Measurements from ENCODE around the gene WWOX.

Gene WWOX

DNA sequence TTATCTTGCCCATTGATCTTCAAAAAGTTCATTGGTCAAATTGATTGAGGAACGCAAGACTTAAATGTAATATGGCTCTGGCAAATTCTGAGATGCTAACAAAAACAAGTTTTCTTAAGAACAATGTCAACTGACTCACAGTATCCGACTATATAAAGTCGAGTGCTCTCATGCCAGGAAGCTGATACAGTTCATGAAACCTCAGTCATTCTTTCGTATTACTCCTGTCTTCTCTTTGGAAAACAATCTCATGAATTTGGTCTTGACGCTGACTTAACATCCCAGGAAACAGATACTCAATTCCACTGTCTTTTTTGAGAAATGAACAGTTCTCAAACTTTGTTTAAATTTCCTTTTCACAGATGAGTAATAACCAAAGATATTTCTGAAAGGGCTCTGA, 796.2 kb downstream of the WWOX start:
- DNase-seq = no peak

DNA sequence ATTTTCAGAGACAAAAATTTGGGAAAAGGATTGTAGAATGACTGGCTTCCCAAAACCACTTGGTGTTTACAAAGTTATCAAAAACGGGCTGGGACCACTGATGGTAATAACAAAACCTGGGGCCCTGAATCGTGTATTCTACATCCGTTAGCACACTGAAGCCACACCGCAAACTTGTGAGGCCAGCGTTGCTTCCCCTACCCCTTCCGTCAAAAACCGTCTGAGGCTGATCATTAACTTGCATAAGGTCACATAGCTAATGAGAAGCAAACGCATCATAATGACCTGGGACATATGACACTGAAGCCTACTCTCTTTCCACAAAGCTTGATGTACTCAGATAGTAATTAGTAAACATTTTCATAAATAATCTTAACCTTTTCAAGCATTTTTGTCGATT, 796.8 kb downstream of the WWOX start:
- no peak for DNase-seq

DNA sequence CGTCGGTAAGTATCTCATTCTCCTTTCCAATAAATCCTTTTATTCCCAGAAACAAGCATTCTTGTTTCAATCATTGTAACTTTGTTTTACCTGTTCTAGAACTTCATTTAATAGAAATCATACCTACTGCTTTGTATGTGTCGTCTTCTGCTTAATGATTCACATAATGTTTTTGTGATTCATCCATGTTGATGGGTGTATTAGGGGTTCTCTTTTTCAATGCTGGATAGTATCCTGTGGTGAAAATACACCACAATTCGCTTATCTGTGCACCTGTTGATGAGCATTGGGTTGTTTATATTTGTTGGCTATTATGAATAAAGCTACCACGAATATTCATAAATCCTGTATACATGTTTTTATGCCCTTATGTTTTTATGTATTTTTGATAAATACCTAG, 797.8 kb downstream of the WWOX start:
- DNase-seq = no peak

DNA sequence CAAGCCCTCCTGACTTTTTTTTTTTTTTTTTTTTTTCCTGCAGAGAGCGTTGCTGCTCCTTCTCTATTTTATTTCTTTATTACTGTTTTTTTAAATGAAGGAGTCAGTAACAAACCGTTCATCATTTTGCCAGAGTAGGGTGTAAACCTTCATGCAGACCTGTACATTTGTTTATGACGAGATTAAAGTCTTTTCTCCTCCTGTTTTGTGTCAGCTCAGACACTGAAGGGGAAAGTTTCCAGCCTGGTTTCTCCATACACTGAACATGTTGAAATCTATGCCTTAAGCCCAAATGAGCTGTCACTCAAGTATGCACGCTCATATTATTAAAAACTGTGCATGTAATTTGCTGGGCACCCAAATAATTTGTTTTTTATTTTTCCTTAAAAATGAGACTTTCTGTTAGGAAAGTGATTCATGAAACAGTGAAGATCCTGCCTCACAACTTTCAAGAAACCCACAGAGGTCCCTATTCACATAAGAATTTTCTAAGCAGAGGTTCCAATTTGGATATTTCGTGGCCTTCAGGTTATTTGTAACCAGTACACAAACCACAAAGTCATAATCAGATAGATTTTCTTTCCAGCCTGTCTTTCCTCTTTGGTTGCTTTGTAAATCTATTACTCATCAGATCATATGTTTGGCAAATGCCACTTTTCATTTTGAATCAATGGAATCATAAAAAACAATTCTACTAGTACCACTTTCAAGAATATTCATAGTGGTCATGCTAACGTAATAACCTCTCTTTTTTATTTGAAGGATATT, 800.8 kb downstream of the WWOX start:
- no peak for DNase-seq

DNA sequence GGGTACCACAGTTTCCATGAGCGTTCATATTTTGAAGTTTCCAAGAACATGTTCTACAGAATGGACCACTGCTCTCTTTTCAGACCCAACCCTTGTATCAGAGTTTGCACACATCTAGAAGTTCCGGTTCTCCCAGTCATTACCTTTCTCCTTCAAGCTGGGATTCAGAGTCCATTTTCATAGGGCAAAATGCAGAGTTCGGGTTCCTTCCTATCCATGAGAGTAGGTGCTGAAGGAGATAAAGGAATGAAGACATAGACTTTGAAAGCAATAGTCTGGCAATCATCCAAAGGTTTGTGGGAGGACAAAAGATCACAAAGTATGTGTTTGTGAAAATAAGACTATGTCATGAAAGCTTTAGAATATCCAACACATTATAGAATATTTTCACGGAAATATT, 801.5 kb downstream of the WWOX start:
- DNase-seq = no peak

DNA sequence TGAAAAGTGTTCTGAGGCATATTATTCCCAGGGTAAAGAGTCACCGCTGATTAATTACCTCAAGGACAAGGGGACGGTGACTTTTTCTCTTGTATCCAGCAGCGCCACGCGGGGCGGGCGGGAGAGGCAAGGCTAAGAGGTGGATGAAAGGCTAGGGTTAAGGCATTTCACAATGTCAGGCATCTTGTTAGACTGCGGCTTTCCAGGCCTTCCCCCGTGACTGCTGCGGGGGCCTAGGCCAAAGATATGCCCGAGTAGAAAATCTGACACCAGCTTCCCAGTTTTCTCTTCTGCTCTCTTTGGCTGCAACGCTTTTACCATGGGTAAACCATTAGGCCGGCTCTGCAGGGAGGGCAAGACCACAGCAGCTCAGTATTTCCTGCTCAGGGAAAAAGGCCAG, 802.9 kb downstream of the WWOX start:
- DNase-seq = no peak

DNA sequence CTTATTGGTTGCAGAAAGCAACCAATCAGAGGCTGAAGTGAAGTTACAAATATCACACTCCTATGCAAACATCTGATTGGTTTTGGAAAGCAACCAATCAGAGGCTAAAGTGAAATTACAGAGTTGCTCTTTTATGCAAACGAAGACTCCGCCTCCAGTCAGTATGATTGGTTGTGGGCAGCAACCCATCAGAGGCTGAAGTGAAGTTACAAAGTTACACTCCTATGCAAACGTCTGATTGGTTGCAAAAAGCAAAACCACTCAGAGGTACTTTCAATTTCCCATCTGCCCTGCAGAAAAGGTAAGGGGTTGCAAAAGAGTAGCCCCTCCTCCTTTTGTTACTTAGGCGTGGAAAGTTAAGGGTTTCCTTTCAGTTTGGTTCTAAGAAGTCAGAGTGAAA, 803.8 kb downstream of the WWOX start:
- no peak for DNase-seq

DNA sequence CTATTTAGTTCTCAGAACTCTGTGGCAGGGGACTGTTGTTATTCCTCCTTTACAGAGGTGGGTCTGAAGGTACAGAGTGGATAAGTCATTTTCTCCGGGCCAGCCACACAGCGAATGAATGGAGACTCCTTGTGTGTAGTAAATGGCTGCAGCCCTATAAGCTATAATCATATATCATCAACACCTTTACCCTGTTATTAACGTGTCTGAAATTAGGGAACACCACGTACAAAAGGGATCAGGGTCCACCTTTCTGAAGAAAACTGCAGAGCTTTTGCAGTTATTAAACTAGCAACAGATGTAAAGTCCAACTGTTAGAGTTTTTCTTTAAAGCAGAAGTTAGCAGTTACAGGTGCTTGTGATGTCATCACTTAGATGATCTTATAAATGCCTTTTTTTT, 804.4 kb downstream of the WWOX start:
- no peak for DNase-seq

DNA sequence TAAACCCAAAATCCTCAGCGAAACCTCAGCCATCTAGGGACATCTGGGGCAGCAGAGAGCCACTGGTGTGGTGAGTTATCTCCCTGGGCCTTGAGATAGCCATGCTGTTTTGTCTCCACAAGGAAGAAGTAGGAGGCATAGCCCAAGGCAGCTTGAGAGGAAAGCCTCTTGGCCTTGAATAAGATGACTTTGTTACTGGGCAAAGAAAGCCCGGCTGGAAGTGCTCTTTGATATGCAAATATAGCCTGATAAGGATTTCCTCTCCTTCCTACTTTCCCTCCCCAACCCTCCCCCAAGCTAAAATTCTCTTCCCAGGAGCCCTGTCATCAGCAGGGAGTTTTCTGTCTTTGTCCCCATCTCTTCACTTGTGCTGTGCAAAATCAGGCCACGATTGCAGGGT, 806.7 kb downstream of the WWOX start:
- no peak for DNase-seq

DNA sequence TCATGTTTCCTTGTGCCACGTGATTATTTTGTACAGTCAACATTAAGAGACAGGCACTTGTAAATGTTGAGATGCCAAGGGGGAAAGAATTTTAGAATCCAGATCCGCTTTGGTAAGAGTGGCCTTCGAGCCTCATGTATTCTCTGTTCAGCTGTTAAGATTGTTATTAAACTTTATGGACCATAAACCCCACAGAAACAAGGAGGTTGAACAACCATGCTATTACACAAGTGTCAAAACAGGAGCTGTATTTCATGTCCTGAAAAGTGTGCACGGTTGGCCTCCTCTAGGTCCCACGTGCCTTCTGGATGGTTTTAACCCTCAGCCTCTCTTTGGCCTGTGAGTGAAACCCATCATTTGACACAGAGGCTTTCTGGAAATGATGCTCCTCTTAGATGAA, 809.8 kb downstream of the WWOX start:
- DNase-seq = no peak

DNA sequence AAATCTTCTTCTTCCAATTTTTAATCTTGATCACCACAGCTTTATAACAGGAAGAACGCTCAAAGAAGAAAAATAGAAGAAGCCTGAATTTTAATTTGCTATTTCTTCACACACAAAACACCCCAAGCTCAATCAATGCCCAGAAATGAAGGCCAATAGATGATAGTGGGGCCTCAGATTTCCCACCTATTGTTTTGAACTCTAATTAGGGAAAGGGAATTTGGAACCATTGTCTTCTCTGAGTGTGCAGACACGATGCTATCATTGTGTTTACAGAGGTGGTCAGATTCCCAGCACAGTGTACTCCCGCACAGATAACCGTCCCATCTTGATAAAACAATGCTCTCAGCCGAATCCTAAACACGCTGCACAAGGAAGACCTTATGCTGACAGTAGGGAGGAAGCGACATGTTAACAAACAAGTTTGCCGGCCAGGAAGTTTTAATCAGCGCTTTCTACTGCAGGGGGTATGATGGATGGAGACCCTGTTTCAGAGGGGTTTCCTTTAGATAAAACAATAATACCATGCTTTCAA, 816.4 kb downstream of the WWOX start:
- DNase-seq = no peak

DNA sequence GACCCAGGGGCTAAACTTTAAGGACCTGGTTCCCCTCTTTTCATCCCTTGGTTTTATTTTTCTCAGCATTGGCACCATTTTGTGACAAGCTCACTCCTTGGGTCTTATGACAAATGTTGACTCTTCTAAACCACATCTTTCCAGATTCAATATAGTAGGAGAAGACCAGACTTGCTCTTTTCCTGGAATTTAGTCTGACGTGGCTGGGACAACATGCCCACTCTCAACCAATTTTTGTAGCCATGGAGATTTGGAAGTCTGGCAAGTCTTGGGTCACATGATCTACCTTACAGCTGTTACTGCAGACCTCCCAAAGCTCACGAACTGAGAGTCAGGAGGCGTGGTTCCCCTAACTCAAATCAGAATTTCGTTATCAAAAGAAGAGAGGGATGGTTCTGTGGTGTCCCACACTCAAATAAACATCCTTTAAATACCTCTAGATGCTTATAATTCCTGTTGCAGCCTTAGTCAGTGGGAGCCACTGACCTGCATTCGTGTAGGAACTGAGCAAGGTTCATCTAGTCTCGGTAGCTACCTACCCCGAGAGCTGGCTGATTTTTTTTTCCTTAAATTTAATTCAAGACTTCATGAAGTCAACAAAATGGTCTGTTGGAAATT, 817.6 kb downstream of the WWOX start:
- no peak for DNase-seq

DNA sequence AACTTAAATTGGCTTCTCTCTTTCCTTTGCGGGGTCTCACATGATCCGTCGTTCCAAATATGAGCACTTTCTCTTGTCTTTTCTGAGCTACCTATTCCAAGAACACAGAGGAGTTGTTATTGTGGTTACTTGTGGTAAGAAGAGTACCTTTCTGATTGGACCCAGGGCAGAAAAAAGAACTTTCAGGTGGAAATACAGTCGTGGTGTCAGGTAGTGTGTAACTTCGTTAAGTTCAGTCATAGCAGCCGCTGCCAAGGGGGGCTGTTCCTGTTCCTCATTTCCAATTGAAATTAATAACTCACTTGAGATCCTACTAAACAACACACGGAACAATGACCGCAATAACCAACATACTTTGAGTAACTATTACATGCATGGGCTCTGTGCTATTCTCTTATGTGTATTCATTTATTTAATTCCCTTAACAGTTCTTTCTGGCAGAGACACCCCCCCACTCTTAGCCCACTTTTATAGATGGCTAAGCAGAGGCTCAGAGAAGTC, 819.4 kb downstream of the WWOX start:
- DNase-seq = no peak

DNA sequence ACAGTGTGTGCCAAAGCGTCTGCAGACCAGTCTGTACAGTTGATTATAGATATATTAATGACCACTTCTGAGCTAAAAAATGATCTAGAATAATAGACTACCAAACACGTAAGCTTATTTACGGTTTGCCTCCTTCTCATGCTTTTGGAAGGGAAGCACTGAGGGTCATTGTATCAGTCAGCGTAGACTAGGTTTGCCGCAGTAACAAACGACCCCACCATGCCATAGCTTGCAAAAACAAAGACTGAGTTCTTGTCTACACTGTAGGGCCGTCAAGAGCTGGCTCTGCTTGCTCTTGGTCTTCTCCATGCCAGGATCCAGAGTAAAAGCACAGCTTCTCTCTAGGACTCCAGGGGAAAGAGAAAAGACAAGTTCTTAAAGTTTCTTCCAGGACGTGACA, 820.4 kb downstream of the WWOX start:
- no peak for DNase-seq

DNA sequence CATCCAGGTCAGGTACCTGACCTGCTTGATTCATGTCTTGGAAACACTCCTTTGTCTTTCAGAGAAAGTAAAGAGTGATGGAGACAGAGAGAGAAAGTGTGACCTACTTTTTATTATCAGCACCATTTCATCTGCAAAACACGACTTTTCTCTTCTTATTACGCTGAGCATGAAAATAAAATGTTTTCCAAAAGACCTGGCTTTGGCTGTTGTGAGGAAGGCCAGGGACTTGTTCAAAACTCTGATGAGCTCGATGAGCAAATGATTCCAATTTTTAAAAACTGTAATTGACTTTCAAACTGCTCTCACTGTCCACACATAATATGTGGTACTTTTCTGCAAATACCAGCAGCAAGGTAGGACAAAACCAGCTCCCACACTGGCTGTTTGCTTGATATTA, 821.2 kb downstream of the WWOX start:
- no peak for DNase-seq

DNA sequence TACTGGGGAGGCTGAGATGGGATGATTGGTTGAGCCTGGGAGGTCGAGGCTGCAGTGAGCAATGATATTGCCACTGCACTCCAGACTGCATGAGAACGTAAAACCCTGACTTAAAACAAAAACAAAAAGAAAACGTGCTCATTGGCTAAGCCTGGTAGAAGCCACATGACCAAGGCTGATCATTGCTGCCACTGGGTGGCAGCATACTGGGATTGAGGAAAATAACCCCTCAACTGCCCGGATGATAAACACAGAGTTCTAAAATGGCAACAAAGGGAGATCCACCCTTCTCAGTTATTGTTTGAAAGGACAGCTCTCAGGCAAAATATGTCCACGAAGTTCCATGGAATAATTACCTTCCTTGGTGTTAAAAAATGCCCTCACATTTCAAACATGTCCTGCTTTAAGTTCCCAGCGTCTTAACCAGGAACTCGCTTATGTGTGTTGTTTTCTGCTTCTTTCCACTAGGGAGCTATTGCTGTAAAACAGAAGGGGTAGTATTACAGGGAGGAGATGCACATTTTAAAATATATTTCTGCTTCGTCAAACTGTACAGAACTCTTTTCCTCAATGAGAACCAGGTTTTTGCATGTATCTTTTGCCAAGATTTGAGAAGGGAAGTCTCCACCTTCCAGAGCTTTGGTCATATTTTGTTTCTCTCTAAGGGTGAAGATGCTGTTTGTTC, 825.8 kb downstream of the WWOX start:
- no peak for DNase-seq

DNA sequence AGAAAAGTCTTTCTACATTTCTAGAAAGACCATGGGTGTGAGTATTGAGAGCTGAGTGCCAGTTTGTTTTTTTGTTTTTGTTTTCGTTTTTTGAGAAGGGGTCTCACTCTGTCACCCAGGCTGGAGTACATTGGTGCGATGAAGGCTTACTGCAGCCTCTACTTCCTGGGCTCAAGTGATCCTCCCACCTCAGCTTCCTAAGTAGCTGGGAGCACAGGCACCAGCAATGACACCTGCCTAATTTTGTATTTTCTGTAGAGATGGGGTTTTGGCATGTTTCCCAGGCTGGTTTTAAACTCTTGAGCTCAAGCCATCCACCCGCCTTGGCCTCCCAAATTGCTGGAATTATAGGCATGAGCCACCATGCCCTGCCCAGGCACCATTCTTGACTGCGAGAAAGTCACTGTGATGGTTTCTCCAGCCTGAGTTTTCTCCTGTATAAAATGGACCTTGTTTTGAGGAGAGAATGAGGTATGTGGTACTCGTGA, 827.3 kb downstream of the WWOX start:
- DNase-seq = no peak

DNA sequence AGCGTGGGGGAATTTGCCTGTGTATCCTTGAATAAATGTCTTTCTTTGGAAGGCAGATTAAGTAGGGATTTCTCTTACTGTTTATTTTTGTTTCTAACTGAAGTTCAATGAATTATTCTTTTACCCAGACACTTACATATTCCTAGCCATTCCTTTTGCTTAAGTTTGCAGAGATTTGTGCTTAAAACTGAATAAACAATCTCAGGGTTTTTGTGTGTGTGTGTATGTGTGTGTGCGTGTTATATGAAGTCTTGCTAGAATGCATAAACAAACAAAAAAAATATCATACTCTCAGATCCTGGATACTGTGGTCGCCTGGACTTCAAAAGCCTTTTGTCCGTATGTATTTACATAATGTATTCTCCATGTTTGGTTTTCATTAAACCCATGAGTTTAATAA, 828.3 kb downstream of the WWOX start:
- DNase-seq = no peak

DNA sequence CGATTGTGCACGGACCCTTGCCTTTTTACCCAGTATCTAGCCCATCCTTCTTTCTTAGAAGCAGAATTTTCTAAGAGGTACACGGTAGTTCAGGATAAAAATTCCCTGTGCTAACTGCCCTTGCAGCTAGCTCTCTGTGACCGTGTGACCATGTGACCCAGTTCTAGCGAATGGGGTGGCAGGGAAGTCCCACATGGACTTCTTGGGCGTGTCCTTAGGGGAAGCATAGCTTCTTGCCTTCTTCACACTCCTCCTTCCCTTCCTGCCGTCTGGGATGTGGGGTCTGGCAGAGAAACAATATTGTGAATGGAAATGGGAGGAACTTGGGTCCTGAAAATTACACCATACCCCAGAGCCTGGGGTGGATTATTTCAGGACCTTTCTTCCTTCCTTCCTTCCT, 830.4 kb downstream of the WWOX start:
- no peak for DNase-seq

DNA sequence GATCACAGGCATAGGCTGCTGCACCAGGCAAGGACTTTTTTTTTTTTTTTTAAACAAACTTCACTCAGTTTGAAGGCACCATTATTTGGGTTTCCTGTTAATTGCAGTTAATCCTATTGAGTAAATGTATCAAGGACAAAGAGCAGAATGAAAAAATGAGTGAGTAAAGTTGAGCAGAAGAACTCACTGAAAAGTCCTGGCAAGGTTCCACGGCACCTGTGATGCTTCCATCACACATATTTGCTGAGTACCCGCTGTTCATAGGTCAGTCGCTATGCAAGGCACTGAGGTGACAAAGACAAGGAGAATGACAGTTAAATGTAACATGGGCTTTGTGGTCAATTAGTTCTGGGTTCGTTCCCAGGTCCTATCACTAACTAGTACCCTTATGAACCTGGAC, 831.1 kb downstream of the WWOX start:
- DNase-seq = no peak

DNA sequence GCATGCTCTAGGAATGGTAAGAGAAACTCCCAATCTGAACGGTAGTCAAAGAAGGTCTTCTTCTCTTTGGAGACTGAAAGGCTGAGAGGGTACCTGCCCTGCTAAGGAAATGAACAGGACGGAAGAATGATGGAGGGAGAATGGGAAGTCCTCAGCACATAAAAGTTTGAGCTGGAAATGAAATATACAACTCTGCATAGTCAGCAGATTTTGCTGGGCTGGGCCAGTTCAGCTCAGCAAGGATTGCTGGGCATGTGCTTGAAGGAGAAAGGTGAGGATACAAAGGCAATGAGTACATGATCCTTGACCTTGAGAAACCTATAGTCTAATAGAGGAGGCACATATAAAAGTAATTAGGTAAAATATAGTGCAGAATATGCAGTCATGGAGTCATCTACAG, 831.8 kb downstream of the WWOX start:
- no peak for DNase-seq

DNA sequence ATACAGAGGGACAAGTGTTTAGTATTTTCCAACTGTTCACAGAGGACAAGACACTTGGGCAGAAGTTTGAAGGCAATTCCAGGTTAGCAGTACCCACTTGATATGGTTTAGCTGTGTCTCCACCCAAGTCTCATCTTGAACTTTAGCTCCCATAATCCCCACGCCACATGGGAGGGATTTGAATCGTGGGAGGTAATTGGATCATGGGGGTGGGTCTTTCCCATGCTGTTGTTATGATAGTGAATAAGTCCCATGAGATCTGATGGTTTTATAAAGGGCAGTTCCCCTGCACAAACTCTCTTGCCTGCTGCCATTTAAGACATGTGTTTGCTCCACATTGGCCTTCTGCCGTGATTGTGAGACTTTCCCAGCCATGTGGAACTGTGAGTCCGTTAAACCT, 832.2 kb downstream of the WWOX start:
- DNase-seq = no peak

DNA sequence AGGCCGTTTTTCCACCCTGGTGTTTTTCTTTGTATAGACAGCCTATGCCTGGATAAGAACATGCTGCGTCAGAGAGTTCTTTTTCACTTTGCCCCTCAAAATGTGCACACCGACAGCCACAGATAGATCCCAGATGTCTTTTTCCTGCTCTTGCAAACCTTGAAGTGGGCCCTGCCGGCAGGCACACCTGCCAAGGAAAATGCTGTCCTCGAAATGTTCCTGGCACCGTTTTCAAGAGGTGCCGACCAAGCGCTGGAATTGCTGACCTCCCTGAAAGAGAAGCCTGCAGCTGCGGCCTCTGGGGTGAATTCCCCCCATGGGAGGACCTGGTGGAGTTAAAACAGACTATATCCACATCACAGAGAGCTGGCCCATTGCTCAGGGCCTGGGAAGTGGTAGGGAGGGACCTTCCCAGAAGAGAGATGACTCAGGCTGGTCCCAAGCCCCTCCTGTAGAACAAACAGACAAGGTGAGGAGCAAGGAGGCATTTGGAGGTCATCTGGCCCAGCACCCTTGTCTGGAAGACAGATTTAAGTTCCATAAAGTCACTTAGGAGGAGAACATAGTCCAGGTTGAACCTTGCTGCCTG, 833.0 kb downstream of the WWOX start:
- no peak for DNase-seq

Data from KG1 (cell line).